Endodermal cell (in vitro differentiated cells): Measurements from ENCODE around the gene AUTS2. TPM values are rescaled to one million over a fixed set of nuclear protein-coding genes. Genes with fewer than 3 reads are reported as not detected.

Experiments used
- DNase-seq: peaks from one replicate; pipeline ENCODE4 v3.0.0-alpha.2; 2017
- H3K27ac ChIP-seq: 2 replicates; pipeline ENCODE4 v1.5.1; 2013; ENCODE audit warnings: mild to moderate bottlenecking, low read depth, low read length, moderate library complexity
- H3K27me3 ChIP-seq: 2 replicates; pipeline ENCODE4 v1.6.1; 2013; ENCODE audit warnings: mild to moderate bottlenecking, low read length, moderate library complexity; ENCODE audit not compliant: insufficient read depth, control insufficient read depth, poor library complexity, severe bottlenecking
- H3K36me3 ChIP-seq: 2 replicates; pipeline ENCODE4 v1.7.0; 2013; ENCODE audit warnings: mild to moderate bottlenecking, low read length, moderate library complexity; ENCODE audit not compliant: control insufficient read depth, insufficient read depth
- H3K4me1 ChIP-seq: one replicate; pipeline ENCODE4 v1.7.0; 2013; ENCODE audit warnings: low read length; ENCODE audit not compliant: control insufficient read depth, insufficient read depth
- H3K4me3 ChIP-seq: 2 replicates; pipeline ENCODE4 v1.5.1; 2013; ENCODE audit warnings: mild to moderate bottlenecking, low read length, moderate library complexity
- H3K9ac ChIP-seq: 2 replicates; pipeline ENCODE4 v1.6.1; 2013; ENCODE audit warnings: mild to moderate bottlenecking, low read length, moderate library complexity; ENCODE audit not compliant: poor library complexity, severe bottlenecking; ENCODE audit errors: extremely low read depth
- H3K9me3 ChIP-seq: 2 replicates; pipeline ENCODE4 v1.6.1; 2013; ENCODE audit warnings: mild to moderate bottlenecking, low read length, moderate library complexity; ENCODE audit not compliant: control insufficient read depth
- H3K27ac Mint-ChIP-seq: 2 replicates; pipeline ENCODE4 v1.8.0; 2020; ENCODE audit warnings: mixed read lengths
- H3K27me3 Mint-ChIP-seq: 2 replicates; pipeline ENCODE4 v1.8.0; 2021; ENCODE audit warnings: mild to moderate bottlenecking, mixed read lengths; ENCODE audit not compliant: insufficient read depth
- H3K36me3 Mint-ChIP-seq: 2 replicates; pipeline ENCODE4 v1.8.0; 2020; ENCODE audit warnings: low read depth, mixed read lengths
- H3K4me1 Mint-ChIP-seq: 2 replicates; pipeline ENCODE4 v1.8.0; 2020; ENCODE audit warnings: mixed read lengths
- H3K4me3 Mint-ChIP-seq: 2 replicates; pipeline ENCODE4 v1.8.0; 2020; ENCODE audit warnings: mild to moderate bottlenecking, moderate library complexity, mixed read lengths
- H3K9me3 Mint-ChIP-seq: 2 replicates; pipeline ENCODE4 v1.8.0; 2020; ENCODE audit warnings: mild to moderate bottlenecking, mixed read lengths
- CTCF ChIP-seq: fragments of 200-600 bp; sonication (generic); conservative IDR thresholded peaks from 2 replicates; pipeline ENCODE4 v1.5.0; 2021; ENCODE audit warnings: antibody characterized with exemption, mild to moderate bottlenecking
- WGBS, 2 experiments: methylation state at CpG; one replicate each; pipeline versions ENCODE4 v1.1.5 to v1.1.7; 2013; ENCODE audit warnings: missing lambda C conversion rate in 2 of 2, mixed read lengths in 1 of 2; ENCODE audit not compliant: insufficient coverage in 1 of 2, insufficient read length in 1 of 2; 5-methylcytosine and 5-hydroxymethylcytosine counted together
- total RNA-seq, 2 donors: library from RNA; stranded (reverse); fragmentation: NEBNext Ultra II Directional in 1 of 2; extraction: Animal tissue kit (Norgen Biotek cat#: 25700) in 1 of 2; gene quantifications; 2 replicates in 1 of 2; 3 replicates in 1 of 2; pipeline ENCODE4 v1.2.1, GENCODE V29; 2021

AUTS2 gene
- total RNA-seq, 2 donors from 2014 or later = 76.8 to 106 TPM

GRCh38 chr7:70836279-70836678 lies 1238.0 kb downstream of the AUTS2 start:
- H3K4me1 Mint-ChIP-seq = peaks cover 8% of the 10 kb centered on the region
- WGBS, 2 experiments = 67% methylated on average over 1 of the region's 1 CpG; no CpG with 5 or more reads in 1 of the 2 experiments
- Histone ChIP-seq H3K36me3 (no peaks in the 10 kb centered on the region), H3K27ac (no peak overlapping the region), H3K4me1 (no peaks in the 10 kb centered on the region), H3K9me3 (peaks cover 20% of the 10 kb centered on the region), H3K27me3 (no peaks in the 10 kb centered on the region), H3K9ac (no peak overlapping the region), H3K4me3 (no peak overlapping the region)
- peaks cover 2% of the 10 kb centered on the region for H3K27me3 Mint-ChIP-seq
- no peak for TF ChIP-seq CTCF
- H3K4me3 Mint-ChIP-seq = no peak overlapping the region
- no peak overlapping the region for H3K27ac Mint-ChIP-seq
- H3K36me3 Mint-ChIP-seq = no peaks in the 10 kb centered on the region
- DNase-seq = no peak
- H3K9me3 Mint-ChIP-seq = peaks cover 16% of the 10 kb centered on the region

- H3K4me1 Mint-ChIP-seq = peaks cover 8% of the 10 kb centered on the region
- TF ChIP-seq CTCF = no peak
- no peak overlapping the region for H3K27ac ChIP-seq
Measured at GRCh38 chr7:70836946-70837345, 1238.7 kb downstream of the AUTS2 start.

GRCh38 chr7:70837589-70837988 lies 1239.3 kb downstream of the AUTS2 start:
- peaks cover 20% of the 10 kb centered on the region for H3K9me3 ChIP-seq
- H3K27ac ChIP-seq = no peak overlapping the region
- no peak for TF ChIP-seq CTCF
- Mint-ChIP-seq H3K36me3 (no peaks in the 10 kb centered on the region), H3K27me3 (peaks cover 2% of the 10 kb centered on the region), H3K9me3 (peaks cover 22% of the 10 kb centered on the region), H3K4me1 (peaks cover 8% of the 10 kb centered on the region), H3K27ac (no peak overlapping the region), H3K4me3 (no peak overlapping the region)
- no peaks in the 10 kb centered on the region for H3K4me1 ChIP-seq
- no peak for DNase-seq
- no peak overlapping the region for H3K4me3 ChIP-seq
- 91 to 100% methylated on average over 1 to 4 of the region's 4 CpGs for WGBS, 2 experiments
- H3K36me3 ChIP-seq = no peaks in the 10 kb centered on the region
- H3K9ac ChIP-seq = no peak overlapping the region
- H3K27me3 ChIP-seq = no peaks in the 10 kb centered on the region

More at GRCh38 chr7:70836946-70837345, 1238.7 kb downstream of the AUTS2 start:
- H3K27me3 Mint-ChIP-seq = peaks cover 2% of the 10 kb centered on the region
- peaks cover 16% of the 10 kb centered on the region for H3K9me3 Mint-ChIP-seq
- Histone ChIP-seq H3K27me3 (no peaks in the 10 kb centered on the region), H3K36me3 (no peaks in the 10 kb centered on the region), H3K9me3 (peaks cover 20% of the 10 kb centered on the region), H3K9ac (no peak overlapping the region), H3K4me3 (no peak overlapping the region), H3K4me1 (no peaks in the 10 kb centered on the region)
- H3K4me3 Mint-ChIP-seq = no peak overlapping the region
- no peak for DNase-seq
- 93 to 100% methylated on average over 4 to 6 of the region's 6 CpGs for WGBS, 2 experiments
- no peaks in the 10 kb centered on the region for H3K36me3 Mint-ChIP-seq
- H3K27ac Mint-ChIP-seq = no peak overlapping the region
